Ascending aorta (tissue), 2 donors: ENCODE data around the gene MYLK4. TPM values are rescaled to one million over a fixed set of nuclear protein-coding genes. Genes with fewer than 3 reads are reported as not detected.

Source experiments
- DNase-seq, 2 donors: peaks; one replicate each; pipeline ENCODE4 v3.0.0-alpha.2; 2019; ENCODE audit warnings: low spot score in 2 of 2
- H3K27ac ChIP-seq, 2 donors: fragments of 200-600 bp; sonication (generic); one replicate each; pipeline ENCODE4 v1.5.1; 2016 to 2017; ENCODE audit warnings: mild to moderate bottlenecking in 1 of 2
- H3K27me3 ChIP-seq: fragments of 200-600 bp; sonication (generic); one replicate; pipeline ENCODE4 v1.5.1; 2017
- H3K36me3 ChIP-seq, 2 donors: fragments of 200-600 bp; sonication (generic); one replicate each; pipeline ENCODE4 v1.5.1; 2016
- H3K4me1 ChIP-seq, 2 donors: fragments of 200-600 bp; sonication (generic); one replicate each; pipeline ENCODE4 v1.5.1; 2016 to 2017; ENCODE audit warnings: mild to moderate bottlenecking in 1 of 2
- H3K4me3 ChIP-seq, 2 donors: fragments of 200-600 bp; sonication (generic); one replicate each; pipeline ENCODE4 v1.5.1; 2016 to 2017; ENCODE audit warnings: mild to moderate bottlenecking in 1 of 2
- H3K9me3 ChIP-seq, 2 donors: fragments of 200-600 bp; sonication (generic); one replicate each; pipeline ENCODE4 v1.5.1; 2016
- CTCF ChIP-seq, 3 experiments: fragments of 200-600 bp in 2 of 3; fragments of 450-650 bp in 1 of 3; sonication (generic) in 2 of 3; IDR thresholded peaks; one replicate each; pipeline ENCODE4 v1.5.1; 2016 to 2019; ENCODE audit warnings: antibody characterized with exemption in 3 of 3, mild to moderate bottlenecking in 1 of 3, moderate library complexity in 1 of 3
- intact Hi-C: fragments of 100-400 bp; cut with DNase I; formaldehyde crosslinking; loops from one replicate; pipeline ENCODE4 v1.15.1; 2023
- total RNA-seq: library from RNA; depleted of rRNA; stranded (reverse); fragments of >200 nt; gene quantifications from one replicate; pipeline ENCODE4 v1.1.0, GENCODE V29; 2016

Gene MYLK4
- total RNA-seq, 1 donor from 2014 or later: not detected

GRCh38 chr6:2725364-2725988 lies 25.2 kb downstream of the MYLK4 start:
- H3K4me3 ChIP-seq: no peak overlapping the region
- TF ChIP-seq CTCF (IDR thresholded peaks at IDR 0.05): no peak
- H3K27me3 ChIP-seq: no peaks in the 10 kb centered on the region
- no peaks in the 10 kb centered on the region for H3K9me3 ChIP-seq
- H3K36me3 ChIP-seq: no peaks in the 10 kb centered on the region
- intact Hi-C loops: no loop called here
- H3K4me1 ChIP-seq: no peaks in the 10 kb centered on the region
- DNase-seq: no peak
- H3K27ac ChIP-seq: no peak overlapping the region

- Histone ChIP-seq H3K9me3 (no peaks in the 10 kb centered on the region), H3K27me3 (no peaks in the 10 kb centered on the region), H3K4me3 (no peak overlapping the region), H3K36me3 (no peaks in the 10 kb centered on the region), H3K27ac (no peak overlapping the region), H3K4me1 (no peaks in the 10 kb centered on the region)
- intact Hi-C loops: no loop called here
- TF ChIP-seq CTCF (IDR thresholded peaks at IDR 0.05): no peak
- DNase-seq: no peak
Measured at GRCh38 chr6:2721219-2721618, 29.5 kb downstream of the MYLK4 start.

- Histone ChIP-seq H3K4me1 (no peaks in the 10 kb centered on the region), H3K27ac (no peak overlapping the region), H3K27me3 (no peaks in the 10 kb centered on the region), H3K36me3 (no peaks in the 10 kb centered on the region), H3K4me3 (no peak overlapping the region), H3K9me3 (no peaks in the 10 kb centered on the region)
- no peak for DNase-seq
- intact Hi-C loops: no loop called here
- TF ChIP-seq CTCF (IDR thresholded peaks at IDR 0.05): no peak
Measured at GRCh38 chr6:2719093-2719455, 31.6 kb downstream of the MYLK4 start.

GRCh38 chr6:2718334-2719092 lies 32.2 kb downstream of the MYLK4 start:
- intact Hi-C loops: no loop called here
- no peak for TF ChIP-seq CTCF (IDR thresholded peaks at IDR 0.05)
- Histone ChIP-seq H3K9me3 (no peaks in the 10 kb centered on the region), H3K36me3 (no peaks in the 10 kb centered on the region), H3K27ac (no peak overlapping the region), H3K27me3 (no peaks in the 10 kb centered on the region), H3K4me3 (no peak overlapping the region), H3K4me1 (no peaks in the 10 kb centered on the region)
- no peak for DNase-seq

GRCh38 chr6:2716936-2717700 lies 33.6 kb downstream of the MYLK4 start:
- Histone ChIP-seq H3K36me3 (no peaks in the 10 kb centered on the region), H3K27ac (no peak overlapping the region), H3K4me1 (no peaks in the 10 kb centered on the region), H3K9me3 (no peaks in the 10 kb centered on the region), H3K27me3 (no peaks in the 10 kb centered on the region), H3K4me3 (no peak overlapping the region)
- DNase-seq: no peak
- no peak for TF ChIP-seq CTCF (IDR thresholded peaks at IDR 0.05)
- intact Hi-C loops: no loop called here
